GM18870 (cell line): ENCODE data around the gene MAN1B1.
"Not testable (repeated sequence)": the region's sequence is repeated elsewhere in the genome, so short reads cannot be mapped to it uniquely, and the experiment has no call there.

ENCODE experiments used
- ATAC-seq: cut with Tn5 transposase; IDR thresholded peaks from one replicate; pipeline ENCODE4 v1.9.1; 2021; ENCODE audit warnings: moderate library complexity; ENCODE audit not compliant: unreplicated experiment

Gene MAN1B1

DNA sequence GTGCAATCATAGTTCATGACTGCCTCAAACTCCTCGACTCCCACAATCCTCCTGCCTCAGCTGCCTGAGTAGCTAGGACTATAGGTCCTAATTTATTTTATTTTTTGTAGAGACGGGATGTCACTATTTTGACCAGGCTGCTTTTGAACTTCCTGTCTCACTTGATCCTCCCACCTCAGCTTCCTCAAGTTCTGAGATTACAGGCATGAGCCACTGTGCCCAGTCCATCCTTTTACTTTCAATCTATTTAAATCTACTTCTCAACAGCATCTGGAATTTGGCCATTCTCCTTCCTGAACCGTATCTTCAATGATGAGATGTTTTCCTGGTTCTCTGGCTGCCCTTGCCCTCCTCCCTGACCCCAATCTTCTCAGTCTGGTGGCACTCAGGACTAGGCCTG, 40.0 kb downstream of the MAN1B1 start:
- no peak for ATAC-seq

DNA sequence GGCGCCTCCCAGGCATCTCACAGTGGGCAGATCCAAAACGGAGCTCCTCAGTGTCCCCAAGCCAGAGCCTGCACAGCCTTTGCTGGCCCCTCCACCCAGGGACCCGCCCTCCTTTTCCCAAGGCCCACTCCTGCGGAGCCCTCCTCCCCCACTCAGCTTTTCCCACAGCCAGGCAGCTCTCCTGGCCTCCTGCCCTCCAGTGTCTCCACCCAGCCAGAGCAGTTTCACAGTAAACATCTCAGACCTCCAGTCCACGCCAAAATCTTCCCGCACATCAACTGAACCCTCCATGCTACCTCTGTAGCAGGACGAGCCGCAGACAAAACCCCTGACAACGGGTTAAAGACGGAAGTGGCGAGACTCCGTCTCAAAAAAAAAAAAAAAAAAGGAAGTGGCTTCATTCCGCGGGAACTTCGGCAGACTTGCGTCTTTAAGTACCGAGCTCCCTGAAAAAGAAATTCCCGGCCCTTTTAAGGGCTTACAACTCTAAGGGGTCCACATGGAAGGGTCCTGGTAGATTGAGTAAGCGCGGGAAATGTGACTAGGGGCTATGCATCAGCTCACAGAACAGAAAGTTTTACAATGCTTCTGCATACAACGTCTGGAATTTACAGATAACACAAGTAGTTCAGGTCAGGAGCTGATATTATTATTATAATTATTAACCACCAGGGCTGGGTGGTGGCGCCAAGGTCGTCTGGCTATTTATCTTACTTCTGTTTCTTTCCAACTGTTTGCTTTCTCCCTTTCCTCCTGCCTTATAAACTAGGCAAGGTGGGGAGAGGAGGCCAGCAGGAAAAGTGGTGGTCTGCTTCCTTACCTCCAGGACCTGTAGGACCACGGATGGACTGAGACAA, 40.7 kb downstream of the MAN1B1 start:
- ATAC-seq = no peak

DNA sequence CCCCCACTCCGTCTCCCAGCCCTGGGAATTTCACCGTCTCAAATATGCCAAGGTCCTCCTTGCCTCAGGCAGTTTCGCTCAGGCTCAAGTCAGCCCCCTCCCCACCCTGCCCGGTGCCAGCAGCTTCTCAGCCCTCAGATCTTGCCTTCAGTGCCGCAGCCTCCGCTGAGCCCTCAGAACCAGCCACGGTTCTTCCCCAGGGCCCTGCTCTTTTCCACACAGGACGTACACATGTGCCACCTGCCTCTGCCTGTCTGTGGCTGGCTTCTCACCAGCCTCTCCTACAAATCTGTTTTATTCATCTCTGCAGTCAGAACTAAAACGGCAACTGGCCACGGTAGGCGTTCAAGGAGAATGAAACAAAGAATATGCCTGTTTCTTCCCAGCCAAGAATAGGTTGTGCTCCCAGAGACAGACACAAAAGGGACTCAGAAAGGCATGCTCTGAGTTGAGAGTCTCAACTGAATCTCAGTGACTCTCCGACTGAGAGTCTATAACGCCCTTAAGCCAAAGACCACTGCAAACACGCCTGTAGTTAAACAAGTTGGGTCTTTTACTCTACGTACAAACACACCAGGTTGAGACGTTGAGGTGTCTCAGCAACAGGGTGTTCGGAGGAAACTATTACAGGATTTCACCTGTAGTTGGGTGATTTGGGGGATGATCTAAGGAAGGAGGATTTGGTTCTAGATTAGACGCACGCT, 41.5 kb downstream of the MAN1B1 start:
- ATAC-seq = no peak

DNA sequence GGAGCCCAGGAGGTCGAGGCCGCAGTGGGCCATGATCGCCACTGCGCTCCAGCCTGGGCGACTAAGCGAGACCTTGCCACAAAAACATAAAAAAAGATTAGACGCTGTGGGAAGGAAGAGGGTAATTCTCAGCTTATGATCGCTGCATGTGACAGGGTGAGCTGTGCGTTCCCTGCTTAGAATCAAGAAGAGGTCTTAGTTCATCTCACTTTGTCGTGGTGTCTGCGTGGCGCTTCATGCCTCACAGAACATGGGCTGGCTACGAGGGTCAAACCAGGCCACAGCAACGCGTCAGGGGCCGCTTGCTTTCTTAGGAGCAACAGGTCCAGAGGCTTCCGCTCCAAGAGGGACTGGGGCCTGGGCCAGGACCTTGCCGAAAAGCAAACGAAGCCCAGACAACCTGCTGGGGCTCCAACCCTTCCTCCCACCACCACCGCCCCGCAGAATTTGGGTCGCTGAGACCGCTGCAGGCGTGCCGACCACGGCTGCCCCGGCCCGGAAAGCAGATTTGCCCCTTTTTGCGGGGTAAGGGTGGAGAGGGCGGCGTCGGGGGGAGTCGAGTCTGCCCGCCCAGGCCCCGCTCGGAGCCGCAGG, 42.2 kb downstream of the MAN1B1 start:
- peak; percentile 9 for ATAC-seq

DNA sequence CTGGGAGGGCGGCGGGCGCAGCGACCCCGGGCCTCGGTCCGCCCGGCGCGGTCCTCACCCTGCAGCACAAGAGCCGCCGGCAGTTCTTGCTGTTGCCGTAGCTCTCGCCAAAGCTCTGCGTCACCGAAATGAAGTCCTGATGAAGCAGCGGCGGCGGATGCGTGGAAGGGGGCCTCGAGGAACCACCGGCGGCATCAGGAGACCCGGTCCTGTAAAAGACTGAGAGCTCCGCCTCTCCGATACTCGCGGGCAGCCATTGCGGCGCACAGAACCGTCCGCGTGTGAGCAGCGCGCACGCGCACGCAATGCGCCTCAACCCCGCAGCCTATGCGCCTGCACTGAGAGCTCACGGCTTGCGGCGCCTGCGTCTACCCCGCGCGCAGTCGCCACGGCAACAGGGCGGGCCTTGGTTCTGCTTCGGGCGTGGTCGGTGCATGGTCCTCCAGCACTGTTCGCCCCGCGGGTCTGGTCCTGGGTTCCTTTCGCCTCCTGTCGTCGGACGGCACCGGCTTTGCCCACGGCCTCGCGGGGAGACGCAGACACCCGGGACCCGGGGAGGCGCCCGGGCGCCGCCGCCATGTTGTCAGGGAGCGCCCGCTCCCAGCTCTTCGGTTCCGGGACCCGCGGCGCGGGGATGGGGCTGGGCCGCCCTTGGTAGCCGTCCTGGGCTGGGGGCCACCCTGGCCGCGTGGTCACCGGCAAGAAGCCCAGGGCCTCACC, 42.8 kb downstream of the MAN1B1 start:
- peak; percentile 44 for ATAC-seq

DNA sequence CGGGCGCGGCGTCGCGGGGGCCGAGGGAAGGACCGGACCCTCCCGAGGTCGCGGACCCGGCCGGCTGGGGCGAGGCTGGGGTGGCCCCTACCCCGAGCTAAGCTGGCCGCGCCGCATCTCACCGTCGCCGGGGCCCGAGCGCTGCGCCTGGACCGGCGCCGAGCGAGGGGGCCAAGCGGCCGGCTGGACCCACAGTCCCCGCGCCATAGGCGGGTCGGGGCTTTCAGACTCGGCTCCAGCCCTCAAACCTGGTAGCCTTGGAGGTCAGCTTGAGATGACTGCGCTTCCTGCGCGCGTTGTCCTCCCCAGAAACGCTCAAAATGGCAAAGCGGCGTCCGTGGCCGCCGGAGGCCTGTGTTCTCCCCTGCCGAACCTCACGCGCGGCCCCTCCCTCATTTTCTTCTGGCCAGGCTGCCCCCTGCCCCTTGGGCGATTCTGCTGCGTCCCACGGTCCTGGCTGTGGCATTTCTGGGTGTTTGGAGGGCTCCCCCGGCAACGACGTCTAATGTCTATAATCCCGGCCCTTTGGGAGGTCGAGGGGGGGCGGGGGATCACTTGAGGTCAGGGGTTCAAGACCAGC, 43.5 kb downstream of the MAN1B1 start:
- no peak for ATAC-seq

DNA sequence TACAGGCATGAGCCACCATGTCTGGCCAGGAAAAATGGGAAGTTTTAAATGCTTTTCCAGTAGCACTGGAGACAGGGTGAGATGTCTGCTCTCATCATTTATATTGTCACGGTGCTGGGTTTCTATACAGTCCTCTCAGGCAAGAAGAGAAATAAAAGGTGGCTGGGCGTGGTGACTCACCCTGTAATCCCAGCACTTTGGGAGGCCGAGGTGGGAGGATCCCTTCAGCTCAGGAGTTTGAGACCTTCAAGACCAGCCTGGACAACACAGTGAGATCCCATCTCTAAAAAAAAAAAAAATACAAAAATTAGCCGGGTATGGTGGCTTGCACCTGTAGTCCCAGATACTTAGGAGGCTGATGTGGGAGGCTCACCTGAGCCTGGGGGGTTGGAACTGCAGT, 47.4 kb downstream of the MAN1B1 start:
- ATAC-seq = no peak

DNA sequence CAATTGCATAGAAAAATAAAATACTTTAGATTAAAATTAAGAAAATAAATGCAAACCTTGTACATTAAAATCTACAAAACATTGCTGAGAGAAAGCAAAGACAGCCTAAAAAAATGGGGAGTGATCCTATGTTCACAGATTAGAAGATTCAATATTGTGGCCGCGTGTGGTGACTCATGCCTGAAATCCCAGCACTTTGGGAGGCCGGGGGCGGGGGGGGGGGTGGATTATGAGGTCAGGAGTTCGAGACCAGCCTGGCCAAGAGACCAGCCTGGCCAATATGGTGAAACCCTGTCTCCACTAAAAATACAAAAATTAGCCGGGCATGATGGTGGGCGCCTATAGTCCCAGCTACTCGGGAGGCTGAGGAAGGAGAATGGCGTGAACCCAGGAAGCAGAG, 48.4 kb downstream of the MAN1B1 start:
- not testable (repeated sequence) for ATAC-seq

DNA sequence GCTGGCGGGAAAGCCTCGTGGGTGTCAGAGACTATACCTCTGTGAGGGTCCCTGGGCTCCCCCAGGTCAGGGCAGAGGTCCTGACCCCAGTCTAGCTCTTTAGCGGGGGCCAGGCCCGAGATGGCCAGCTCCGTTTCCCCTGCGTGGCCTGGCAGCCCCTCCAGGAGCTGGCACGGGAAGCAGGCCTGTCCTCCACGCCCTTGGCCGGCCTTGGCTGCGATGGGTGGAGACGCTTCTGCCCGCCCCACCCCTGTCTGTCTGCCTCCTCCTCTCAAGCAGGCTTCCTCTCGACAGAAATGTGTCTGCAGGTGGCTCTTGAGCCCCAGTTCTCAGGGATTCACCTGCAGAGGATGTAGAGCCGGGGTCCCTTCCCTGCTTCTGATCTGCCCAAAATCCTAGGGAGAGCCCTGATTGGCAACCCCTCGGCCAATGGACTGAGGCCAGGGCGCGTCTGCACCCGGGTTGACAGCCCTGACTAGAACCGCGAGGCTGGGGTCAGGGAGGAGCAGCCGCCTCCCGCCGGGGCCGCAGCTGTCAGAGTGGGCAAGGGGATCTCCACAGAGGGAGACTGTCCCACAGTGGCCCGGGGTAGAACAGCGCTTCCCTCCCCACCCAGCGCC, 49.6 kb downstream of the MAN1B1 start:
- no peak for ATAC-seq

DNA sequence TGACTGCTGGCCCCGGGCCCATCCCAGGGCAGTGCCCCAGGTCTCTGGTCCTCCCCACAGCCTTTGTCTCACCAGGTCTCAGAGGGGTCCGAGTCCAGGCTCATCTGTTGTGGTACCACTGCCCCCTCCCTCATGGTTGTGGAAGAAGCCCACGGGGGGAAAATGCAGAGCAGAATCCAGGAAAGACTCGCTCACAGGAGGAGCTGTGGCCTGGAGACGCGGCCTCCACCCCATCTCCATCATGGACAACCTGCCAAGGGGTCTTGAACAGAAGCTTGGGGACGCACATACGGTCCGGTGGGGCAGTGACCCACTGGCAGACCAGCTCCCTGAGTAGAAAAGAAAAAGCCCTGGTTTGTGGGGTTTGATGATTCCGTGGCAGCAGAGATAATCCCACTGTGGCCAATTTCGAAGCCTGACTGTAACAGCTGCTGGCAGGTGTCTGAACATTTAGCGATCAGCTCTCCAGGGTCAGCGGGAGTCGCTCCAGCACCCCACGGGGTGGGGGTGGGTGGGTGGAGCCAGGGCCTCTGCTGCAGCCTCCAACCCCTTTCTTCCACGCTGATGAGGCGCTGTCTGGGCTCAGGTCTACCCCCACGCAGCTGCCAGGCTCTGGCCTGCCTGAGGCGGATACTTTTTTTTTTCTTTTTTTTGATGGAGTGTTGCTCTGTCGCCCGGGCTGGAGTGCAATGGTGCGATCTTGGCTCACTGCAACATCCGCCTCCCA, 50.3 kb downstream of the MAN1B1 start:
- no peak for ATAC-seq

DNA sequence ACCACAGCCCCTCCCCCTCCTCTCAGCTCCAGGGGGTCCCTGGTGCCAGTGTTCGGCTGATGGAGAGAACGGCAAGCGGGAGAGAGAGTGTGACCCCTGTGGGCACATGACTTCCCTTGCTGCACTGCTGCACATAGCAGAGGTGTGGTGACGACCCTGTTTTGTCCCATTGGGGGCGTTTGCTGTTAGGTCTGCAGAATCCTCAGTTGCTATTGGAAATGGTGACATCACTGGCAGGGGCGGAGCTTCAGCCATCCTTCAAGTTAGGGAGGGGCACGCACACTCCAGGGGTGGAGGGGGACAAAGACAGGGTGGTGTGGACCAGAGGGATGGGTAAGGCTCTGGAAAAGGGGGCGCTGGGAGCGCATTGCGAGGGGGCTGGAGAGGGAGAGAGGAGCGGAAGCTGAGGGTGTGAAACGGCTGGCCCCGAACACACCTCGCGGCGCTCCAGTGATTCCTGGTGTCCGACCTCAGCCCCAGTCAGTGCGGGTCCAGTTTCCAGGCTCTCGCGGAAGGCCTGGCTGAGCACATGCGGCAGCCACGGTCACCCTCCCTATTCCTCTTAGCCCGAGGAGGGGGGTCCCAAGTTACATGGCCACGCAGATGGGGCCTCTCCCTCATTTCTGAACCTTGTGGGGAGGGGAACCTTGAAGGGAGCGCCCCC, 51.4 kb downstream of the MAN1B1 start:
- ATAC-seq = no peak

DNA sequence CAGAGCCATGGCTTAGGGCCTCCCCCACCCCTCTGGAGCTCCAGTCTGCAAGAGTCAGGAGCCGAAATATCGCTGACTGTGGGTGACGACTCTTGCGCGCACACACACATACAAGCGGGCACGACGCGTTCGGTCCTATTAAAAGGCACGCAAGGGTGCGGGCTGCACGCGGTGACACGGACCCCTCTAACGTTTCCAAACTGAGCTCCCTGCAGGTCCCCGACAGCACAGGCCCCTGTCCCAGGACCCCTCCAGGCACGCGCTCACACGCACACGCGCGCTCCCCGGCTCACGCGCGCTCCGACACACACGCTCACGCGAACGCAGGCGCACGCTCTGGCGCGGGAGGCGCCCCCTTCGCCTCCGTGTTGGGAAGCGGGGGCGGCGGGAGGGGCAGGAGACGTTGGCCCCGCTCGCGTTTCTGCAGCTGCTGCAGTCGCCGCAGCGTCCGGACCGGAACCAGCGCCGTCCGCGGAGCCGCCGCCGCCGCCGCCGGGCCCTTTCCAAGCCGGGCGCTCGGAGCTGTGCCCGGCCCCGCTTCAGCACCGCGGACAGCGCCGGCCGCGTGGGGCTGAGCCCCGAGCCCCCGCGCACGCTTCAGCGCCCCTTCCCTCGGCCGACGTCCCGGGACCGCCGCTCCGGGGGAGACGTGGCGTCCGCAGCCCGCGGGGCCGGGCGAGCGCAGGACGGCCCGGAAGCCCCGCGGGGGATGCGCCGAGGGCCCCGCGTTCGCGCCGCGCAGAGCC, 52.1 kb downstream of the MAN1B1 start, which contains the start of gene GRIN1:
TSS of gene GRIN1 (plus strand) at position 433 of the 746 bp plus-strand sequence. CDS start 333 bp downstream, outside the sequence.
- no peak for ATAC-seq

DNA sequence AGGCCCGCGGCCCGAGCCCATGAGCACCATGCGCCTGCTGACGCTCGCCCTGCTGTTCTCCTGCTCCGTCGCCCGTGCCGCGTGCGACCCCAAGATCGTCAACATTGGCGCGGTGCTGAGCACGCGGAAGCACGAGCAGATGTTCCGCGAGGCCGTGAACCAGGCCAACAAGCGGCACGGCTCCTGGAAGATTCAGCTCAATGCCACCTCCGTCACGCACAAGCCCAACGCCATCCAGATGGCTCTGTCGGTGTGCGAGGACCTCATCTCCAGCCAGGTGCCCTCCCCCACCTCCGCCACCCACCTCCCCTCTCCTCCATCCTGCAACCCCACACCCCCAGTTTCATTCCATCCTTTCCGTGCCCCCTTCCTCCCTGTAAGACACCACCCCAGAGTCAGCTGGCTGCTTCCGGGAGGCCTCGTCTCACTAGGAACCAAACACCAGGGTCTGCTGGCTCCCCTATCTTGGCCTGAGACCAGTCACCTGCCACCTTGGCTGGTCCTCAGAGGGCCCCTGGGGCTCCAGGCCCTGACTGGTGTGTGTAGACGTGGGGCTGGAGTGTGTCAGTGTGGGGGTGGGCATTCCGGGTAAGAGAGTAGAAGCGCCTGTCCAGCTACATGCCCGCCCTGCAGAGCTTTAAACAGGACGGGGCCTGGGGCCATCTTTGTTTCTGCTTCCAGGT, 52.8 kb downstream of the MAN1B1 start:
- ATAC-seq = no peak

DNA sequence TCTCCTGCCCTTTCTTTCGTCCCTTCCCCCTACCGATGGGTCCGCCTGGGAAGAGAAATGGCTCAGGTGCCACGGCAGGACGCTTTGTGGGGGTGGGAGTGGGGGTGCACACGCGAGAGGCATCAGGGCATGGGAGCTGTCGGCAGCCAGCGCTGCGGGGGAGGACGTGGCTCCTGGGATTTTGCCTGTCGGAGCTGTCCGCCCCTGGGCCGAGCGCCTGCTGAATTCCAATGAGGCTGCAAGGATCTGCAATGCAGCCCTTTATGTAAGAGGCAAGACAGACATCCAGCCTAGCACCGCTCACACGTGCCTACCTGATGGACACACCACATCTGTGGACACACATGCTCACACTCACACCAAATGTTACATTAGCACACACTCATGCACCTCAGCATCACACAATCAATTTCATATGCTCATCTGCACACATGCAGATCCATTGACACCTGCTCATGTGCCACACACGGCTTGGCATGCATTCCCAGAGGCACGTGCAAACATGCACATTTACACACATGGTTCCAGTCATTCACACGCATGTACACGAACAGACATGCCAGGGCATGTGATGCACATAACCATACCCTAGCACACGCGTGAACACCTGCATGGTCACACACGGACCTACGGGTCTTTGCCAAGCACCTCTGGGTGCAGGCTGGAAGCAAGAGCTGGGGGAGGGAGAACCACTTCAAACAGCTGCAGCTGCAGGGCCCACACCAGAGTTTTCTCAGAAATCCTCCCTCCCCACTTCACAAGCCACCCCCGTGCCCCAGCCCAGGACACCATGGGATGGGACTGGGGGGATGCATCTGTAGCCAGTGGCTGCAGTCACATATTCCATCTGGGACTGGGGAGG, 53.6 kb downstream of the MAN1B1 start:
- ATAC-seq = no peak

DNA sequence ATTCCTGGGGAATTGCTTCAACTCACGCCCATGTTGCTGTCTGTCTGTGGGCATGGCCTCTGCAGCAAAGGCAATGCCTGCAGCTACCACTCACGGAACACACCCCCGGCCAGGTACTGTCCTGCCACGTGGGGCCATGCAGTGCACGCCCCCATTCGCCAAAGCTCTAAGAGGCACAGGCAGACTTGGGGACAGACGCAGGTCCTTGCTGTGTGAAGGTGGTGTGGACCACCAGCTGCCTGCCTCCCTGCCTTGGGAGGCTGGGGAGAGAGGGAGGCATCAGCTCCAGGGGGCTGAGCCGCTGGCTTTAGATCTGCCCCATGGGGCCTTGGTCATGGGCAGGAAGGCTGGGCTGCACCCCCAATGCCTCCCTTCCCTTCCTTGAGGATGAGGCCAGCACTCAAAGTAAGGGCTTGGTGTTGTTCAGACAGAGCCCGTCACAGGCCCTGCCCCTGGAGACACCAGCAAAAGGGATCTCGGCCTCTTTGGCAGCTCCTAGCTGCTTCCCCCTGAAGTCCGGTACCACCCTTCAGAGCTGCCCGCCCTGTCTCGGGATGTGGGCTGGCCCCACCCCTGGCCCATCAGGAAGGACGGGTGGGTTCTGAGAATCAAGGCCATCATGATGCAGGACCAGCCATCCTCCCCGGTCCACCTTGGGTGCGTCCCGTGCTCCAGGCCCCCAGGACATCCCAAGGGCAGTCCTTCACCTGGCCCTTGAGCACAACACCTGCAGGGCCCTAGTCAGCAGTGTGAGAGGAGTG, 54.4 kb downstream of the MAN1B1 start:
- no peak for ATAC-seq
